Kidney (tissue), 14 donors: ENCODE measurements around the gene OPN1SW. TPM values are rescaled to one million over a fixed set of nuclear protein-coding genes. Genes with fewer than 3 reads are reported as not detected.

Experiments used
- DNase-seq, 5 donors: peaks; one replicate each; pipeline ENCODE4 v3.0.0-alpha.2; 2013 to 2020
- FAIRE-seq: peaks from 2 replicates; lab custom pipeline; 2012; peaks lifted over from hg19 to GRCh38; lab: Jason Lieb, UNC
- H3K27ac ChIP-seq, 2 donors: one replicate each; pipeline ENCODE4 v1.7.0; 2013; ENCODE audit warnings: low read depth in 2 of 2, low read length in 2 of 2, inconsistent platforms in 1 of 2
- H3K27me3 ChIP-seq: one replicate; pipeline ENCODE4 v1.7.1; 2013; ENCODE audit warnings: low read length, inconsistent platforms; ENCODE audit not compliant: control insufficient read depth, insufficient read depth
- H3K36me3 ChIP-seq, 3 donors: one replicate each; pipeline versions ENCODE4 v1.7.0 to v1.7.1; 2013; ENCODE audit warnings: low read length in 3 of 3, control low read depth in 1 of 3, inconsistent platforms in 1 of 3; ENCODE audit not compliant: insufficient read depth in 3 of 3, control insufficient read depth in 2 of 3
- H3K4me1 ChIP-seq, 3 donors: one replicate each; pipeline versions ENCODE4 v1.7.0 to v1.7.1; 2013; ENCODE audit warnings: low read length in 3 of 3, inconsistent platforms in 1 of 3, low read depth in 1 of 3; ENCODE audit not compliant: control insufficient read depth in 2 of 3, insufficient read depth in 2 of 3
- H3K4me3 ChIP-seq, 3 donors: one replicate each; pipeline versions ENCODE4 v1.7.0 to v1.8.1; 2013; ENCODE audit warnings: low read length in 3 of 3, control low read depth in 1 of 3, inconsistent platforms in 1 of 3
- H3K9ac ChIP-seq, 3 donors: one replicate each; pipeline versions ENCODE4 v1.7.0 to v1.7.1; 2013; ENCODE audit warnings: low read length in 3 of 3, control low read depth in 1 of 3, inconsistent platforms in 1 of 3
- H3K9me3 ChIP-seq, 3 donors: one replicate each; pipeline versions ENCODE4 v1.7.0 to v1.7.1; 2013; ENCODE audit warnings: low read length in 3 of 3, control low read depth in 1 of 3, inconsistent platforms in 1 of 3; ENCODE audit not compliant: control insufficient read depth in 2 of 3, insufficient read depth in 1 of 3
- CTCF ChIP-seq: IDR thresholded peaks from 3 replicates; pipeline ENCODE4 v1.5.1; 2012; ENCODE audit warnings: mild to moderate bottlenecking, moderate library complexity, borderline replicate concordance; ENCODE audit not compliant: insufficient read depth; ENCODE audit errors: extremely low read depth
- intact Hi-C: fragments of 100-400 bp; cut with DNase I; formaldehyde crosslinking; loops from one replicate; pipeline ENCODE4 v1.11.1; 2022
- polyA plus RNA-seq: library from polyadenylated mRNA; stranded (reverse); fragments of 350-450 nt; fragmentation: Illumina TruSeq; extraction: RNeasy Lipid Tissue Mini Kit (QIAGEN cat#74804); gene quantifications from one replicate; pipeline ENCODE4 v1.2.3, GENCODE V29; 2014; ENCODE audit warnings: low read depth, low replicate concordance; ENCODE audit not compliant: insufficient read depth
- total RNA-seq: library from RNA; stranded (reverse); fragmentation: NEBNext Ultra II Directional; extraction: Animal tissue kit (Norgen Biotek cat#: 25700); gene quantifications from one replicate; pipeline ENCODE4 v1.2.1, GENCODE V29; 2021
- donor health status: control.
- donor health status: control.
- donor health status: control.
- donor health status: control.
- donor health status: control.
- donor health status: DM: yes; HTN: yes; CAD: no.
- donor health status: Normal renal cell carcinoma (clear cell type).

The OPN1SW gene
- total and polyA plus RNA-seq, 2 donors from 2014 or later, result not detected

DNA sequence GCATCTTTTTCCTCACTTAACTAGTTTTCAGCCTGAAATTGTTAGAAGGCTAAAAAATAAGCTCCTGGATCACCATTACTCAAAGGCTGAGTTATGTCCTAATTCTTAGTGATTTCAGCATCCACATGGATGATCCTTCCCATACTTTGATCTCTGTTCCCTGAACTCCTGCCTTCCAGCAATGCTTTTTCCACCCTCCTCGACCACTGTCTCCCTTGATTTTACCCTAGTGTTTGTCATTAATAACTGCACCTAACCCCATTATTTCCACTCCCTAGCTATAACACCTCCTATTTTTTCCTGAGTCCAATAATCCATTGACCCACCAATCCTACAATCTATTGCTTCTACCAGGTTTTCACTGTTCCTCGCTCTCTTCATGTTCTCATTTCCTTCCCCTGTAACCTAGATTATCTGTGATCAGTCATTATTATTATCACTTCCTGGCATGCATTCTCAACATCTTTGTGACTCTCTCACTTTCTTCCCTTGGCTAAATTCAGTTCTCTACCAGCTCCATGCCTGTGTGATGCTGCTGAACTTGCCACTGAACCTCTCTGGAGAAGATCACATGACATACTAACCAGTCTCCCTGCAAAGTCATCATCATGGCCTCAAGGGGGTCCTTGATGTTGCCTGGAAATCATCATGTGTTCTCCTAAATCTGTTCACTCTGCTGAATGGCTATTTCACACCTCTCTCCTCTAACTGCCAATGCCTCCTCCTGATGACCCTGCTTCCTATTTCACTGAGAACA, 42.9 kb downstream of the OPN1SW start:
- Histone ChIP-seq H3K27me3 (no peaks in the 10 kb centered on the region), H3K27ac (no peak overlapping the region), H3K4me3 (no peak overlapping the region), H3K36me3 (no peaks in the 10 kb centered on the region), H3K9me3 (no peaks in the 10 kb centered on the region), H3K4me1 (no peaks in the 10 kb centered on the region), H3K9ac (no peak overlapping the region)
- DNase-seq (no peak), FAIRE-seq (no peak)
- intact Hi-C loops, result no loop called here
- TF ChIP-seq CTCF, result no peak

GRCh38 chr7:128731184-128731583, 44.4 kb downstream of the OPN1SW start:
- no peak for DNase-seq
- Histone ChIP-seq H3K27ac (no peak overlapping the region), H3K4me1 (no peaks in the 10 kb centered on the region), H3K27me3 (no peaks in the 10 kb centered on the region), H3K9me3 (no peaks in the 10 kb centered on the region), H3K9ac (no peak overlapping the region), H3K4me3 (no peak overlapping the region), H3K36me3 (no peaks in the 10 kb centered on the region)
- no peak for FAIRE-seq
- intact Hi-C loops, result no loop called here
- TF ChIP-seq CTCF, result no peak

- H3K27ac ChIP-seq, result no peak overlapping the region
- no peak for FAIRE-seq
Observed at GRCh38 chr7:128729494-128729893, 46.1 kb downstream of the OPN1SW start.

More at GRCh38 chr7:128729494-128729893, 46.1 kb downstream of the OPN1SW start:
- Histone ChIP-seq H3K4me3 (no peak overlapping the region), H3K27me3 (no peaks in the 10 kb centered on the region), H3K9me3 (no peaks in the 10 kb centered on the region), H3K9ac (no peak overlapping the region), H3K36me3 (no peaks in the 10 kb centered on the region), H3K4me1 (no peaks in the 10 kb centered on the region)
- no peak for TF ChIP-seq CTCF
- DNase-seq, result no peak
- intact Hi-C loops, result no loop called here
